NB4 (cell line): Measurements from ENCODE around the gene INTS6.

Experiments used
- CTCF ChIP-seq: IDR thresholded peaks from one replicate; pipeline ENCODE4 v1.5.1; 2012; ENCODE audit warnings: low read depth, low read length
- MYC ChIP-seq: IDR thresholded peaks from 2 replicates; pipeline ENCODE4 v1.6.1; 2011; ENCODE audit warnings: low read depth, low read length
- POLR2A ChIP-seq: IDR thresholded peaks from 2 replicates; pipeline ENCODE4 v1.6.1; 2011; ENCODE audit warnings: mild to moderate bottlenecking; ENCODE audit not compliant: insufficient read length; ENCODE audit errors: extremely low read depth

- TF ChIP-seq CTCF (no peak), POLR2A (no peak), MYC (no peak)
These were observed 111.0 kb downstream of the INTS6 start for GRCh38 chr13:51341791-51342190.
